ENCODE measurements around the gene HOGA1.

Gene HOGA1

GRCh38 chr10:97584060-97584797, at the start of gene HOGA1:
Gene HOGA1 (plus strand): TSS chr10:97584389. CDS start chr10:97584704, 315 bp downstream.
- DNase-seq (ENCODE audit: low spot score), result no peak

GRCh38 chr10:97534746-97535367, 49.3 kb upstream of the HOGA1 start:
- DNase-seq (ENCODE audit: low spot score), result peak; percentile 46

GRCh38 chr10:97537186-97537869, 46.9 kb upstream of the HOGA1 start:
- no peak for DNase-seq (ENCODE audit: low spot score)

- DNase-seq (ENCODE audit: low spot score), result no peak
Measured at GRCh38 chr10:97538411-97538810, 45.8 kb upstream of the HOGA1 start.

GRCh38 chr10:97538839-97539238, 45.4 kb upstream of the HOGA1 start:
- no peak for DNase-seq (ENCODE audit: low spot score)

GRCh38 chr10:97539523-97540200, 44.5 kb upstream of the HOGA1 start:
- DNase-seq (ENCODE audit: low spot score), result no peak

GRCh38 chr10:97540669-97541500, 43.3 kb upstream of the HOGA1 start:
- DNase-seq (ENCODE audit: low spot score), result no peak

GRCh38 chr10:97542169-97543024, 41.8 kb upstream of the HOGA1 start:
- DNase-seq (ENCODE audit: low spot score), result no peak

- DNase-seq (ENCODE audit: low spot score), result no peak
Measured at GRCh38 chr10:97543025-97543546, 41.1 kb upstream of the HOGA1 start.

- DNase-seq (ENCODE audit: low spot score), result no peak
Measured at GRCh38 chr10:97546456-97547270, 37.5 kb upstream of the HOGA1 start.

- no peak for DNase-seq (ENCODE audit: low spot score)
Measured at GRCh38 chr10:97547271-97547600, 37.0 kb upstream of the HOGA1 start.

GRCh38 chr10:97547962-97548361, 36.2 kb upstream of the HOGA1 start:
- no peak for DNase-seq (ENCODE audit: low spot score)

GRCh38 chr10:97548828-97549455, 35.2 kb upstream of the HOGA1 start:
- DNase-seq (ENCODE audit: low spot score), result no peak

- DNase-seq (ENCODE audit: low spot score), result no peak
Measured at GRCh38 chr10:97549587-97550322, 34.4 kb upstream of the HOGA1 start.

GRCh38 chr10:97550336-97551149, 33.6 kb upstream of the HOGA1 start:
- DNase-seq (ENCODE audit: low spot score), result no peak

- DNase-seq (ENCODE audit: low spot score), result no peak
Measured at GRCh38 chr10:97551271-97551670, 32.9 kb upstream of the HOGA1 start.

- peak; percentile 45 for DNase-seq (ENCODE audit: low spot score)
Measured at GRCh38 chr10:97553575-97554031, 30.6 kb upstream of the HOGA1 start.
